ENCODE measurements around the gene HSPA2. TPM values are rescaled to one million over a fixed set of nuclear protein-coding genes. Genes with fewer than 3 reads are reported as not detected.

Gene HSPA2
- total and polyA plus RNA-seq, 2 of the 4 experiments (the other 2 are of a cell fraction), result 18.4 to 19.7 TPM

DNA sequence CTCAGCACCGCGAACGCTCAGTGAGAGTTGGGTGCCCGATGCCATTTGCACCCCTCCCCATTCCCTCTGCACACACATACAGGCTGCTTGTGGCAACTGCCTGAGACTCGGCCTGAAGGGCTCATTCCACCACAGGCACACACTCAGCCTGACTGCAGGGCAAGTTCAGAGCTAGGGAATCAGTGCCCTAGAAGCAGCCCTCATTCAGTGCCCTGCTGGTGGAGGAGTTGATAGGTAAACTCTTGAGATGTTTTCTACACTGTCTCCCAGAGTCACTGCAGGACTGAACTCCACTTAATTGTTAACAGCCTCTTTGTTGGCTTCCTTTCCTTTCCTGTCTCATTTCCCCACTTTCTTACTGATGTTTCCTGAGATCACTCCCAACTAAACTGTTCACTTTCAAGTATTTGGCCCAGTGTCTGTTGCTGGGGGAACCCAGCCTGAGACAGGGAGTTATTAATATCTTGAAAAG is 26.1 kb downstream of the HSPA2 start:
- H3K9ac ChIP-seq (ENCODE audit: low read depth, low read length), result peak overlapping the region; percentile 42; the same call in 1 of the 2 replicates
- H3K9me1 ChIP-seq (ENCODE audit: insufficient read depth, low read length), result no peaks in the 10 kb centered on the region
- no peak overlapping the region for H3K4me2 ChIP-seq (ENCODE audit: low read depth, low read length)
- no peak overlapping the region for H3K4ac ChIP-seq (ENCODE audit: low read depth, low read length)
- DNase-seq, result no peak
- peak overlapping the region; percentile 33 for H3K18ac ChIP-seq (ENCODE audit: low read depth, low read length)
- no peak overlapping the region for H3K23ac ChIP-seq (ENCODE audit: low read depth, low read length)
- H3K4me1 ChIP-seq (ENCODE audit: control insufficient read depth, insufficient read depth, low read length), result peaks cover 5% of the 10 kb centered on the region
- dilution Hi-C loops (cut with HindIII; ENCODE audit: low sequenced_read_pairs, unreplicated experiment), result no loop called here
- in situ Hi-C loops (cut with MboI; ENCODE audit: low sequenced_read_pairs), result no loop called here
- peak overlapping the region; percentile 32 for H2BK20ac ChIP-seq (ENCODE audit: low read depth, low read length)
- CTCF ChIA-PET, result interaction anchor here (0.8 to 1.8 kb wide), 2 partner anchors 8 to 11 kb away, joined by 3 to 4 read pairs; no protein-coding TSS in a partner anchor
- POLR2A ChIA-PET (ENCODE audit: unreplicated experiment), result no interaction called here
- TF ChIP-seq RCOR1 (IDR thresholded peaks at IDR 0.05; ENCODE audit: insufficient replicate concordance, low read length) (no peak), CHD1 (IDR thresholded peaks at IDR 0.05; ENCODE audit: low read depth, low read length) (no peak), POLR2A (IDR thresholded peaks at IDR 0.05; ENCODE audit: low read depth, low read length) (no peak), FOS (IDR thresholded peaks at IDR 0.05; ENCODE audit: low read depth, low read length) (no peak), RAD21 (IDR thresholded peaks at IDR 0.05; ENCODE audit: low read length) (no peak), SMC3 (IDR thresholded peaks at IDR 0.05; ENCODE audit: low read depth, low read length) (no peak), BHLHE40 (IDR thresholded peaks at IDR 0.05; ENCODE audit: low read depth, low read length) (no peak), MAFK (IDR thresholded peaks at IDR 0.05; ENCODE audit: low read depth, low read length) (no peak), MAZ (IDR thresholded peaks at IDR 0.05; ENCODE audit: borderline replicate concordance, low read depth, low read length) (no peak)
- TF ChIP-seq, protein P1, sequence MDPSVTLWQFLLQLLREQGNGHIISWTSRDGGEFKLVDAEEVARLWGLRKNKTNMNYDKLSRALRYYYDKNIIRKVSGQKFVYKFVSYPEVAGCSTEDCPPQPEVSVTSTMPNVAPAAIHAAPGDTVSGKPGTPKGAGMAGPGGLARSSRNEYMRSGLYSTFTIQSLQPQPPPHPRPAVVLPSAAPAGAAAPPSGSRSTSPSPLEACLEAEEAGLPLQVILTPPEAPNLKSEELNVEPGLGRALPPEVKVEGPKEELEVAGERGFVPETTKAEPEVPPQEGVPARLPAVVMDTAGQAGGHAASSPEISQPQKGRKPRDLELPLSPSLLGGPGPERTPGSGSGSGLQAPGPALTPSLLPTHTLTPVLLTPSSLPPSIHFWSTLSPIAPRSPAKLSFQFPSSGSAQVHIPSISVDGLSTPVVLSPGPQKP (IDR thresholded peaks at IDR 0.05; ENCODE audit: borderline replicate concordance, low read depth, low read length), result no peak
- TF ChIP-seq, protein P2, sequence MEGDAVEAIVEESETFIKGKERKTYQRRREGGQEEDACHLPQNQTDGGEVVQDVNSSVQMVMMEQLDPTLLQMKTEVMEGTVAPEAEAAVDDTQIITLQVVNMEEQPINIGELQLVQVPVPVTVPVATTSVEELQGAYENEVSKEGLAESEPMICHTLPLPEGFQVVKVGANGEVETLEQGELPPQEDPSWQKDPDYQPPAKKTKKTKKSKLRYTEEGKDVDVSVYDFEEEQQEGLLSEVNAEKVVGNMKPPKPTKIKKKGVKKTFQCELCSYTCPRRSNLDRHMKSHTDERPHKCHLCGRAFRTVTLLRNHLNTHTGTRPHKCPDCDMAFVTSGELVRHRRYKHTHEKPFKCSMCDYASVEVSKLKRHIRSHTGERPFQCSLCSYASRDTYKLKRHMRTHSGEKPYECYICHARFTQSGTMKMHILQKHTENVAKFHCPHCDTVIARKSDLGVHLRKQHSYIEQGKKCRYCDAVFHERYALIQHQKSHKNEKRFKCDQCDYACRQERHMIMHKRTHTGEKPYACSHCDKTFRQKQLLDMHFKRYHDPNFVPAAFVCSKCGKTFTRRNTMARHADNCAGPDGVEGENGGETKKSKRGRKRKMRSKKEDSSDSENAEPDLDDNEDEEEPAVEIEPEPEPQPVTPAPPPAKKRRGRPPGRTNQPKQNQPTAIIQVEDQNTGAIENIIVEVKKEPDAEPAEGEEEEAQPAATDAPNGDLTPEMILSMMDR (conservative IDR thresholded peaks at IDR 0.05; ENCODE audit: low read depth, low read length), result no peak
- TF ChIP-seq, protein P3, sequence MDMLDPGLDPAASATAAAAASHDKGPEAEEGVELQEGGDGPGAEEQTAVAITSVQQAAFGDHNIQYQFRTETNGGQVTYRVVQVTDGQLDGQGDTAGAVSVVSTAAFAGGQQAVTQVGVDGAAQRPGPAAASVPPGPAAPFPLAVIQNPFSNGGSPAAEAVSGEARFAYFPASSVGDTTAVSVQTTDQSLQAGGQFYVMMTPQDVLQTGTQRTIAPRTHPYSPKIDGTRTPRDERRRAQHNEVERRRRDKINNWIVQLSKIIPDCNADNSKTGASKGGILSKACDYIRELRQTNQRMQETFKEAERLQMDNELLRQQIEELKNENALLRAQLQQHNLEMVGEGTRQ (IDR thresholded peaks at IDR 0.05; ENCODE audit: low read depth, low read length), result no peak
- peak overlapping the region; percentile 24 for H4K5ac ChIP-seq (ENCODE audit: low read depth, low read length)
- no peaks in the 10 kb centered on the region for H3K79me1 ChIP-seq (ENCODE audit: low read depth in 1 of 2, low read length in 2 of 2)
- no peaks in the 10 kb centered on the region for H3K36me3 ChIP-seq (ENCODE audit: control insufficient read depth, insufficient read depth, low read length)
- 0 out of 4 replicates have a peak overlapping the region, but pooled peaks of 1 of the 2 experiments have one; percentile 52 for H4K8ac ChIP-seq (ENCODE audit: low read depth in 2 of 2, low read length in 2 of 2)
- no peak overlapping the region for H3K4me3 ChIP-seq (ENCODE audit: insufficient read depth, low read depth, low read length)
- H3K56ac ChIP-seq (ENCODE audit: extremely low read depth, insufficient read depth, low read length), result no peak overlapping the region
- H2AFZ ChIP-seq (replicated peaks; ENCODE audit: low read length, poor library complexity), result peak overlapping the region; percentile 44
- H3K27ac ChIP-seq (ENCODE audit: insufficient read depth, low read length), result peak overlapping the region; percentile 38; the same call in 1 of the 2 replicates
- H2BK15ac ChIP-seq (ENCODE audit: low read depth, low read length), result peak overlapping the region; percentile 42; the same call in 1 of the 3 replicates
- H4K20me1 ChIP-seq (ENCODE audit: insufficient read depth, low read length), result no peaks in the 10 kb centered on the region
- H3K27me3 ChIP-seq (ENCODE audit: control insufficient read depth, insufficient read depth, low read length), result no peaks in the 10 kb centered on the region
- BruUV-seq (replicated peaks), result no TSS peak
- no peak overlapping the region for H2BK120ac ChIP-seq (ENCODE audit: low read depth, low read length)
- H3K14ac ChIP-seq (replicated peaks; ENCODE audit: low read depth, low read length), result no peak overlapping the region
- H2AK9ac ChIP-seq (replicated peaks; ENCODE audit: low read depth, low read length, poor library complexity), result no peak overlapping the region
- intact Hi-C loops (cut with micrococcal nuclease), result no loop called here
- H3K9me3 ChIP-seq (ENCODE audit: control insufficient read depth, insufficient read depth, low read length), result no peaks in the 10 kb centered on the region
- H2BK5ac ChIP-seq (ENCODE audit: low read depth, low read length, poor library complexity, severe bottlenecking), result peak overlapping the region; percentile 24
- peak overlapping the region; percentile 17; the same call in 1 of the 2 replicates for H4K91ac ChIP-seq (ENCODE audit: insufficient read depth, low read depth, low read length)
- peak; percentile 55 for ATAC-seq (ENCODE audit: low read depth)
- 86% methylated on average over 4 of the region's 5 CpGs; no CpG with 5 or more reads in 1 of the 2 experiments for whole genome bisulfite sequencing, 2 experiments (ENCODE audit: extremely low coverage in 2 of 2, insufficient read length in 1 of 2)
- H2AK5ac ChIP-seq (ENCODE audit: low read depth, low read length), result peak overlapping the region; percentile 59; the same call in 1 of the 2 replicates
